ENCODE measurements around the gene CRYBG2. TPM values are rescaled to one million over a fixed set of nuclear protein-coding genes. Genes with fewer than 3 reads are reported as not detected.

The CRYBG2 gene
- total and polyA plus RNA-seq, 4 experiments from 2014 or later: 0.27 to 6.7 (median 4.7) TPM

DNA sequence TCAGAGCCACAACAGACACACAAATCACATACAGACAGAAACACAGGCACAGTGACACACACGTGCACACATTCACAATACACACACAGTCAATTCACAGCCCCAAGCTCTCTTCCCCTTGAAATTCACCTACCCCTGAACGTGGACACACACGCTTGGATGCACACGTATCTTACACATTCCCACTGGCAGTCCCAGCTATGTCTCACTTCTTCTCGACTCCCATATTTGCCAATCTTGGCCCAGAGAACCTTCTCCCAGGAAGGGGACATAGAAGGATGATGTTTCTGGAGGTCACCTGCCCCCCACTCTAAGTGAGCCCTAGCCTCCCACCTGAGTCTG lies 1.6 kb downstream of the CRYBG2 start:
- no peaks in the 10 kb centered on the region for H3K36me3 ChIP-seq (ENCODE audit: insufficient read depth, low read length)
- Mint-ChIP-seq H3K9me3 (no peaks in the 10 kb centered on the region), H3K4me3 (no peak overlapping the region), H3K27me3 (no peaks in the 10 kb centered on the region), H3K27ac (no peak overlapping the region), H3K4me1 (peaks cover 4 to 10% (median 6%) of the 10 kb centered on the region in 4 donors), H3K36me3 (no peaks in the 10 kb centered on the region)
- H3K4me3 ChIP-seq (ENCODE audit: low read length in 2 of 2): no peak overlapping the region
- H3K27me3 ChIP-seq (ENCODE audit: insufficient read depth, low read length): no peaks in the 10 kb centered on the region
- ChIA-PET CTCF (ENCODE audit: partially characterized antibody) (no interaction called here), POLR2A (ENCODE audit: partially characterized antibody) (interaction anchor here (1.1 kb wide), 1 partner anchor 31 kb away, joined by 3 read pairs; no protein-coding TSS in a partner anchor)
- no peak overlapping the region for H3K27ac ChIP-seq (ENCODE audit: low read depth, low read length)
- H3K4me1 ChIP-seq (ENCODE audit: insufficient read depth, low read length): no peaks in the 10 kb centered on the region
- no peak for DNase-seq
- intact Hi-C loops (cut with micrococcal nuclease): no loop called here
- no peaks in the 10 kb centered on the region for H3K9me3 ChIP-seq (ENCODE audit: control insufficient read depth in 1 of 2, low read length in 2 of 2)

DNA sequence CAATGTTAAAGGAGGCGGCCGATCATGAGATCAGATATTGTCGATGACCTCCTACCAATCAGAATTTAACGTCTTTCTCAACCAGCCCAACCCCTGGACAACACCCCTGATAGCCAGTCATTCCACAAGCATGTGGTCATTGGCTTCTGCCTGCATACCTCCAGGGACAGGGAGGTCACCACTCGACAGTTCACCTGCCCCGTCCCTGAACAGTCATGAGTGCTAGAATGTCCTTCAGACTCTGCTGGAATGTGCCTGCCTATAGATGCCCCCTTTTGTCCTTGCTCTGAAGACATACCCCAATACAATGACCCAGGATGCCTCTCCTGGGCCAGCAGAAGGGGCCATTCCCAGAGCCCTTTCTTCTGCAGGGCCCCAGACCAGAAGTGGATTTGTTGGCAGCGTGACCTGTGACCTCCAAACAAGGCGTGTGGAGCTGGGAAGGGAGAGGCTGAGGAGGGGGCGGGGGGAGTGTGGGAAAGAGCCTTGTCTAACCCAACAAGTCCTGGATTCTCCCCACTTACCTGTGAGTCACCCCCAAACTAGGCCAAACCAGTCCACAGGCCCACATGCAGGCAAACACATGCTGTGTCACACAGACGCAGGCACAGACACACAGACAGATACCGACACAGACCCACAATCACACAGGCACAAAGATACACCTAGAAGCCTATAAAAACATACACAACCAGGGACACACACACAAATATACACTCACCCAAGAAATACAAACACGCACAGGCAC lies 2.2 kb downstream of the CRYBG2 start:
- Histone ChIP-seq H3K27me3 (ENCODE audit: insufficient read depth, low read length) (no peaks in the 10 kb centered on the region), H3K4me3 (ENCODE audit: low read length in 2 of 2) (no peak overlapping the region), H3K36me3 (ENCODE audit: insufficient read depth, low read length) (no peaks in the 10 kb centered on the region), H3K9me3 (ENCODE audit: control insufficient read depth in 1 of 2, low read length in 2 of 2) (no peaks in the 10 kb centered on the region), H3K27ac (ENCODE audit: low read depth, low read length) (no peak overlapping the region), H3K4me1 (ENCODE audit: insufficient read depth, low read length) (no peaks in the 10 kb centered on the region)
- H3K27me3 Mint-ChIP-seq: no peaks in the 10 kb centered on the region
- no peaks in the 10 kb centered on the region for H3K9me3 Mint-ChIP-seq
- ChIA-PET POLR2A (ENCODE audit: partially characterized antibody) (interaction anchor here (0.6 to 1.1 kb wide), 2 partner anchors 30 to 36 kb away, joined by 3 read pairs; no protein-coding TSS in a partner anchor), CTCF (ENCODE audit: partially characterized antibody) (interaction anchor here (1.2 kb wide), 1 partner anchor 12 kb away, joined by 5 read pairs; no protein-coding TSS in a partner anchor)
- H3K36me3 Mint-ChIP-seq: no peaks in the 10 kb centered on the region
- peaks cover 4 to 7% (median 5%) of the 10 kb centered on the region in 4 donors for H3K4me1 Mint-ChIP-seq
- H3K4me3 Mint-ChIP-seq: no peak overlapping the region
- intact Hi-C loops (cut with micrococcal nuclease): no loop called here
- H3K27ac Mint-ChIP-seq: no peak overlapping the region
- DNase-seq: no peak

DNA sequence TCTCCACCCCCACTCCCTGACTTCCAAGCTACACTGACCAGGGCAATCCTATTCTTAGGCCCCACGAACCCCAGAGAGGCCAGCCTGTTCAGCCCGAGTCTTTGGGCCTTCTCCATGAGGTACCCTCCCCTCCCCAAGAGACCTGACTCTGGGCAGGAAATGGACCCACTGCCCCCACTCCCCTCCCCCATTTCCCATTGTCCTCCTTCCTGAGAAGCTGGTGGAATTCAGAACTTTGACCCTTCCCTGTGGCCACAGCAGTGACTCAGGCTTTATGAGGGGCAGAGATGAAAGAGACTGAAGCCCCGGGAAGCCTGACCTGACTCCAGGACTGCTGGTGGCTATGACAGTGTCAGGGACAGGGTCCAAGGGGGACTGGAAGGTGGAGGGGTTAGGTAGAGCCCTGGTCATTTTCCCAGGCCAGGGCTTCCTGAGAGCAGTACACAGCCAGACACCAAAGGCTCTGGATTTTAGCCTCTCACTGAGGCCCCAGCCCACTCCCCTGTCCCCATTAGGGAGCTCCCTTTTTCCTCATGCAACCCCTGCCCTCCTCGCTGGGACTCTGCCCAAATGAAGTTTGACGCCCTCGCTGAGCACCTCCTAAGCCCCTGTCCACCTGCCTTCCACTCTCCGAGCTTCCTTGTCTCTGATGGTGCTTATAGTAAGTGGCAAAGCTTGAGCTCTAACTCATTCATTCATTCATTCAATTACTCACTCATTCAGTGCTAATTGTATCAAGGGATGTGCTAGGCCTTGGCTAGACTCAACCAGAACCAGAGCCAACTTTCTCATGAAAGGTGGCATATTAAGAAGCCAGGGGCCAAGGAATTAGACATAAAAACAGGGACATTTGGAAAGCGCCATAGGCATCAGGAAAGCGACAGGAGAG lies 3.0 kb downstream of the CRYBG2 start:
- Histone ChIP-seq H3K4me3 (ENCODE audit: low read length in 2 of 2) (no peak overlapping the region), H3K27me3 (ENCODE audit: insufficient read depth, low read length) (no peaks in the 10 kb centered on the region), H3K36me3 (ENCODE audit: insufficient read depth, low read length) (no peaks in the 10 kb centered on the region), H3K4me1 (ENCODE audit: insufficient read depth, low read length) (no peaks in the 10 kb centered on the region), H3K27ac (ENCODE audit: low read depth, low read length) (no peak overlapping the region), H3K9me3 (ENCODE audit: control insufficient read depth in 1 of 2, low read length in 2 of 2) (no peaks in the 10 kb centered on the region)
- intact Hi-C loops (cut with micrococcal nuclease): no loop called here
- Mint-ChIP-seq H3K4me1 (peaks cover 4 to 5% (median 5%) of the 10 kb centered on the region in 4 donors), H3K27me3 (no peaks in the 10 kb centered on the region), H3K4me3 (no peak overlapping the region), H3K9me3 (no peaks in the 10 kb centered on the region), H3K27ac (peak overlapping the region in 1 of 7 donors; percentile 83), H3K36me3 (no peaks in the 10 kb centered on the region)
- POLR2A ChIA-PET (ENCODE audit: partially characterized antibody): interaction anchor here (0.6 to 1.5 kb wide), 3 partner anchors 8 to 35 kb away, joined by 3 to 4 read pairs (median 3); no protein-coding TSS in a partner anchor
- CTCF ChIA-PET (ENCODE audit: partially characterized antibody): interaction anchor here (1.2 kb wide), 1 partner anchor 13 kb away, joined by 5 read pairs; no protein-coding TSS in a partner anchor
- no peak for DNase-seq

DNA sequence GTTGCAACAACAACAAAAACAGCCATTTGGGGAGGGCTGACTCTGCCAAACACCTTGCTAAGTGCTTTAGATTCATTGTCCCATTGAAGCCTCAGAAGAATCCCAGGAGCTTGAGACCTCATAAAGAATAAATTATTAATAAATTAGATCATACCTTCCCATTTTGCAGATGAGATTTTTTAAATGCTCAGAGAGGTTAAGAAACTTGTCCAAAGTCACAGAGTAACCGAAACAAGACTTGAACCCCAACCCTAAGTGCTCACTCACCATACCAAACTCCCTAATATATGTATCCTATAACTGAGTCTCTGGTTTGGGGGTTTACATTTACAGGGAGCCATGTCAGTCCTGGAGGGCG lies 3.6 kb downstream of the CRYBG2 start:
- H3K27me3 ChIP-seq (ENCODE audit: insufficient read depth, low read length): no peaks in the 10 kb centered on the region
- no peak overlapping the region for H3K27ac Mint-ChIP-seq

DNA sequence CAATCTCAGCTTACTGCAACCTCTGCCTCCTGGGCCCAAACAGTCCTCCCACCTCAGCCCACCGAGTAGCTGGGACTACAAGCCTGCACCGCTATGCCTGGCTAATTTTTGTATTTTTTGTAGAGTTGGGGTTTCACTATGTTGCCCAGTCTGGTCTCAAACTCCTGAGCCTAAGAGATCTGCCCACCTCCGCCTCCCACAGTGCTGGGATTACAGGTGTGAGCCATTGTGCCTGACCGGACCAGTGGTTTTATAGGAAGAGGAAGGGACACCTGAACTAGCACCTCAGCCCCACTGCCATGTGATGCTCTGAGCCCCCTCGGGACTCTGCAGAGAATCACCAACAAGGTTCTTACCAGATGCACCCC lies 4.1 kb downstream of the CRYBG2 start:
- no peak overlapping the region for H3K27ac Mint-ChIP-seq
- H3K4me1 Mint-ChIP-seq: peaks cover 0 to 3% (median under 1%) of the 10 kb centered on the region in 4 donors
- no peak overlapping the region for H3K27ac ChIP-seq (ENCODE audit: low read depth, low read length)
- H3K36me3 Mint-ChIP-seq: no peaks in the 10 kb centered on the region
- no peaks in the 10 kb centered on the region for H3K4me1 ChIP-seq (ENCODE audit: insufficient read depth, low read length)
- H3K9me3 Mint-ChIP-seq: no peaks in the 10 kb centered on the region
- intact Hi-C loops (cut with micrococcal nuclease): no loop called here
- no peaks in the 10 kb centered on the region for H3K27me3 ChIP-seq (ENCODE audit: insufficient read depth, low read length)
- ChIA-PET POLR2A (ENCODE audit: partially characterized antibody) (interaction anchor here (1.5 kb wide), 1 partner anchor 27 kb away, joined by 4 read pairs; no protein-coding TSS in a partner anchor), CTCF (ENCODE audit: partially characterized antibody) (interaction anchor here (0.7 to 2.7 kb wide), 4 partner anchors 10 to 67 kb away, joined by 4 to 10 read pairs (median 6); no protein-coding TSS in a partner anchor)
- no peaks in the 10 kb centered on the region for H3K9me3 ChIP-seq (ENCODE audit: control insufficient read depth in 1 of 2, low read length in 2 of 2)
- no peak for DNase-seq
- H3K4me3 ChIP-seq (ENCODE audit: low read length in 2 of 2): no peak overlapping the region
- H3K36me3 ChIP-seq (ENCODE audit: insufficient read depth, low read length): no peaks in the 10 kb centered on the region
- H3K27me3 Mint-ChIP-seq: no peaks in the 10 kb centered on the region
- no peak overlapping the region for H3K4me3 Mint-ChIP-seq

More for the DNA sequence above, 3.6 kb downstream of the CRYBG2 start:
- ChIA-PET CTCF (ENCODE audit: partially characterized antibody) (interaction anchor here (0.7 to 2.7 kb wide), 5 partner anchors 10 to 67 kb away, joined by 4 to 10 read pairs (median 5); no protein-coding TSS in a partner anchor), POLR2A (ENCODE audit: partially characterized antibody) (interaction anchor here (0.8 to 1.5 kb wide), 2 partner anchors 8 to 28 kb away, joined by 3 to 4 read pairs; no protein-coding TSS in a partner anchor)
- Histone ChIP-seq H3K4me3 (ENCODE audit: low read length in 2 of 2) (no peak overlapping the region), H3K36me3 (ENCODE audit: insufficient read depth, low read length) (no peaks in the 10 kb centered on the region), H3K4me1 (ENCODE audit: insufficient read depth, low read length) (no peaks in the 10 kb centered on the region), H3K9me3 (ENCODE audit: control insufficient read depth in 1 of 2, low read length in 2 of 2) (no peaks in the 10 kb centered on the region), H3K27ac (ENCODE audit: low read depth, low read length) (no peak overlapping the region)
- intact Hi-C loops (cut with micrococcal nuclease): no loop called here
- H3K27me3 Mint-ChIP-seq: no peaks in the 10 kb centered on the region
- no peak overlapping the region for H3K4me3 Mint-ChIP-seq
- DNase-seq: no peak
- H3K9me3 Mint-ChIP-seq: no peaks in the 10 kb centered on the region
- peaks cover 0 to 3% (median under 1%) of the 10 kb centered on the region in 4 donors for H3K4me1 Mint-ChIP-seq
- H3K36me3 Mint-ChIP-seq: no peaks in the 10 kb centered on the region

DNA sequence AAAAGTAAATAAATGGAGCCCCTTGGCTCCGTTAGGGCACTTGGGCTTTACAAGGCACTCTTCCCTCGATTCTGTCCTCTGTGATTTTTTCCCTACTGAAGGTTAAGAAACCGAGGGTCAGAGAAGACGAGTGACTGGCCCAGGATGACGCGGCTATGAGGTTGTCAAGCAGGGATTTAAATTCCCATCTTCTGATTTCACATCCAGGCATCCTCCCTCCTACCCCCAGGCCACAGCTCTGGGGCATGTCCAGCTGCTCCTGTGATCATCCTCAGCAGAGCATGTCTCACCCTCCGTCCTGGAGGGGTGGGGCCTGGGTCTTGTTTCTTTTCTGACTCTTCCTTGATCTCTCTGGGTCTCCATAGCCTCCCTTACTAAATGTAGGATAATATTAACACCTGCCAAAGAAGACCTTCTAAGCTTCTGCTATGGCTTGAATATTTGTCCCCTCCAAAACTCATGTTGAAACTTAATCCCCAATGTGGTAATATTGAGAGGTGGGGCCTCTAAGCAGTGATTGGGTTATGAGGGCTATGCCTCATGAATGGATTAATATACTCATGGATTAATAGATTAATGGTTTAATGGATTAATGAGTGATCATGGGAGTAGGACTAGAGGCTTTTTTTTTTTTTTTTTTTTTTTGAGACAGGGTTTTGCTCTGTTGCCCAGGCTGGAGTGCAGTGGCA lies 4.6 kb downstream of the CRYBG2 start:
- H3K4me3 Mint-ChIP-seq: no peak overlapping the region
- CTCF ChIA-PET (ENCODE audit: partially characterized antibody): interaction anchor here (0.7 to 2.7 kb wide), 5 partner anchors 11 to 68 kb away, joined by 3 to 10 read pairs (median 5); no protein-coding TSS in a partner anchor
- no peaks in the 10 kb centered on the region for H3K4me1 ChIP-seq (ENCODE audit: insufficient read depth, low read length)

More for the DNA sequence above, 4.6 kb downstream of the CRYBG2 start:
- Mint-ChIP-seq H3K9me3 (no peaks in the 10 kb centered on the region), H3K27me3 (no peaks in the 10 kb centered on the region), H3K4me1 (peaks cover 0 to 3% (median under 1%) of the 10 kb centered on the region in 4 donors), H3K27ac (no peak overlapping the region), H3K36me3 (no peaks in the 10 kb centered on the region)
- H3K9me3 ChIP-seq (ENCODE audit: control insufficient read depth in 1 of 2, low read length in 2 of 2): no peaks in the 10 kb centered on the region
- intact Hi-C loops (cut with micrococcal nuclease): no loop called here
- no peaks in the 10 kb centered on the region for H3K27me3 ChIP-seq (ENCODE audit: insufficient read depth, low read length)
- DNase-seq: no peak
- POLR2A ChIA-PET (ENCODE audit: partially characterized antibody): no interaction called here
- no peak overlapping the region for H3K4me3 ChIP-seq (ENCODE audit: low read length in 2 of 2)
- H3K36me3 ChIP-seq (ENCODE audit: insufficient read depth, low read length): no peaks in the 10 kb centered on the region
- no peak overlapping the region for H3K27ac ChIP-seq (ENCODE audit: low read depth, low read length)

All from CD4-positive, alpha-beta memory T cell (primary cell).